ENCODE results near the gene SLC4A1.

SLC4A1 gene

GRCh38 chr17:44229090-44229489 lies 38.8 kb downstream of the SLC4A1 start:
- H3K27me3 ChIP-seq (ENCODE audit: control insufficient read depth in 1 of 2, insufficient read depth in 2 of 2, low read length in 2 of 2): no peaks in the 10 kb centered on the region
- no peak overlapping the region for H3K27ac ChIP-seq (ENCODE audit: low read depth, low read length)
- H3K4me3 ChIP-seq (ENCODE audit: low read depth in 1 of 2, low read length in 2 of 2): no peak overlapping the region
- H3K36me3 ChIP-seq (ENCODE audit: insufficient read depth, low read length): no peaks in the 10 kb centered on the region
- peaks cover under 1% of the 10 kb centered on the region for H3K4me1 ChIP-seq (ENCODE audit: insufficient read depth, low read length)
- H3K9ac ChIP-seq (ENCODE audit: low read length): no peak overlapping the region
- no peaks in the 10 kb centered on the region for H3K9me3 ChIP-seq (ENCODE audit: low read length)

GRCh38 chr17:44223541-44224071 lies 44.3 kb downstream of the SLC4A1 start:
- Histone ChIP-seq H3K36me3 (ENCODE audit: insufficient read depth, low read length) (no peaks in the 10 kb centered on the region), H3K9ac (ENCODE audit: low read length) (peak overlapping the region; percentile 32), H3K4me3 (ENCODE audit: low read depth in 1 of 2, low read length in 2 of 2) (no peak overlapping the region), H3K9me3 (ENCODE audit: low read length) (no peaks in the 10 kb centered on the region), H3K27ac (ENCODE audit: low read depth, low read length) (peak overlapping the region; percentile 22), H3K4me1 (ENCODE audit: insufficient read depth, low read length) (peaks cover 16% of the 10 kb centered on the region), H3K27me3 (ENCODE audit: control insufficient read depth in 1 of 2, insufficient read depth in 2 of 2, low read length in 2 of 2) (no peaks in the 10 kb centered on the region)

GRCh38 chr17:44222112-44222869 lies 45.6 kb downstream of the SLC4A1 start:
- peak overlapping the region; percentile 40 to 82 for H3K4me3 ChIP-seq (ENCODE audit: low read depth in 1 of 2, low read length in 2 of 2)
- no peaks in the 10 kb centered on the region for H3K9me3 ChIP-seq (ENCODE audit: low read length)
- peak overlapping the region; percentile 84 for H3K27ac ChIP-seq (ENCODE audit: low read depth, low read length)
- H3K4me1 ChIP-seq (ENCODE audit: insufficient read depth, low read length): peaks cover 25% of the 10 kb centered on the region
- H3K9ac ChIP-seq (ENCODE audit: low read length): peak overlapping the region; percentile 32
- H3K27me3 ChIP-seq (ENCODE audit: control insufficient read depth in 1 of 2, insufficient read depth in 2 of 2, low read length in 2 of 2): no peaks in the 10 kb centered on the region
- H3K36me3 ChIP-seq (ENCODE audit: insufficient read depth, low read length): peaks cover 5% of the 10 kb centered on the region

- Histone ChIP-seq H3K9me3 (ENCODE audit: low read length) (no peaks in the 10 kb centered on the region), H3K4me3 (ENCODE audit: low read depth in 1 of 2, low read length in 2 of 2) (peak overlapping the region; percentile 40 to 82), H3K27ac (ENCODE audit: low read depth, low read length) (peak overlapping the region; percentile 84), H3K9ac (ENCODE audit: low read length) (peak overlapping the region; percentile 32), H3K36me3 (ENCODE audit: insufficient read depth, low read length) (peaks cover 10% of the 10 kb centered on the region), H3K27me3 (ENCODE audit: control insufficient read depth in 1 of 2, insufficient read depth in 2 of 2, low read length in 2 of 2) (no peaks in the 10 kb centered on the region), H3K4me1 (ENCODE audit: insufficient read depth, low read length) (peaks cover 30% of the 10 kb centered on the region)
Measured at GRCh38 chr17:44221862-44222111, 46.1 kb downstream of the SLC4A1 start.

- no peaks in the 10 kb centered on the region for H3K9me3 ChIP-seq (ENCODE audit: low read length)
- peak overlapping the region; percentile 40 to 82 for H3K4me3 ChIP-seq (ENCODE audit: low read depth in 1 of 2, low read length in 2 of 2)
Measured at GRCh38 chr17:44221084-44221861, 46.7 kb downstream of the SLC4A1 start.

GRCh38 chr17:44220213-44221083 lies 47.5 kb downstream of the SLC4A1 start:
- no peaks in the 10 kb centered on the region for H3K27me3 ChIP-seq (ENCODE audit: control insufficient read depth in 1 of 2, insufficient read depth in 2 of 2, low read length in 2 of 2)
- peak overlapping the region; percentile 54 for H3K9ac ChIP-seq (ENCODE audit: low read length)
- H3K4me3 ChIP-seq (ENCODE audit: low read depth in 1 of 2, low read length in 2 of 2): peak overlapping the region; percentile 86 to 92
- H3K27ac ChIP-seq (ENCODE audit: low read depth, low read length): peak overlapping the region; percentile 99
- H3K36me3 ChIP-seq (ENCODE audit: insufficient read depth, low read length): peaks cover 23% of the 10 kb centered on the region
- H3K9me3 ChIP-seq (ENCODE audit: low read length): no peaks in the 10 kb centered on the region
- H3K4me1 ChIP-seq (ENCODE audit: insufficient read depth, low read length): peaks cover 36% of the 10 kb centered on the region

More at GRCh38 chr17:44221084-44221861, 46.7 kb downstream of the SLC4A1 start:
- H3K27me3 ChIP-seq (ENCODE audit: control insufficient read depth in 1 of 2, insufficient read depth in 2 of 2, low read length in 2 of 2): no peaks in the 10 kb centered on the region
- peak overlapping the region; percentile 84 for H3K27ac ChIP-seq (ENCODE audit: low read depth, low read length)
- peaks cover 15% of the 10 kb centered on the region for H3K36me3 ChIP-seq (ENCODE audit: insufficient read depth, low read length)
- peaks cover 35% of the 10 kb centered on the region for H3K4me1 ChIP-seq (ENCODE audit: insufficient read depth, low read length)
- peak overlapping the region; percentile 32 for H3K9ac ChIP-seq (ENCODE audit: low read length)

- peak within 1 kb of the TSS; percentile 86 to 92 for H3K4me3 ChIP-seq (ENCODE audit: low read depth in 1 of 2, low read length in 2 of 2)
- peaks cover 36% of the 10 kb centered on the region for H3K4me1 ChIP-seq (ENCODE audit: insufficient read depth, low read length)
- no peaks in the 10 kb centered on the region for H3K27me3 ChIP-seq (ENCODE audit: control insufficient read depth in 1 of 2, insufficient read depth in 2 of 2, low read length in 2 of 2)
- H3K27ac ChIP-seq (ENCODE audit: low read depth, low read length): peak within 1 kb of the TSS; percentile 99
- H3K9ac ChIP-seq (ENCODE audit: low read length): peak within 1 kb of the TSS; percentile 54
- no peaks in the 10 kb centered on the region for H3K9me3 ChIP-seq (ENCODE audit: low read length)
- peaks cover 31% of the 10 kb centered on the region for H3K36me3 ChIP-seq (ENCODE audit: insufficient read depth, low read length)
Measured at GRCh38 chr17:44219616-44220212, 48.2 kb downstream of the SLC4A1 start, which contains the start of gene UBTF. UBTF (minus strand) TSS chr17:44219675; CDS start chr17:44218229, 1,446 bp downstream.

GRCh38 chr17:44219108-44219615 lies 48.8 kb downstream of the SLC4A1 start:
- Histone ChIP-seq H3K9ac (ENCODE audit: low read length) (no peak overlapping the region), H3K27ac (ENCODE audit: low read depth, low read length) (peak overlapping the region; percentile 66), H3K9me3 (ENCODE audit: low read length) (no peaks in the 10 kb centered on the region), H3K4me1 (ENCODE audit: insufficient read depth, low read length) (peaks cover 36% of the 10 kb centered on the region), H3K27me3 (ENCODE audit: control insufficient read depth in 1 of 2, insufficient read depth in 2 of 2, low read length in 2 of 2) (no peaks in the 10 kb centered on the region), H3K36me3 (ENCODE audit: insufficient read depth, low read length) (peaks cover 36% of the 10 kb centered on the region), H3K4me3 (ENCODE audit: low read depth in 1 of 2, low read length in 2 of 2) (peak overlapping the region in 1 of 2 donors; percentile 54)

GRCh38 chr17:44218344-44219107 lies 49.4 kb downstream of the SLC4A1 start:
- peaks cover 29% of the 10 kb centered on the region for H3K4me1 ChIP-seq (ENCODE audit: insufficient read depth, low read length)
- H3K27ac ChIP-seq (ENCODE audit: low read depth, low read length): peak overlapping the region; percentile 21
- H3K9me3 ChIP-seq (ENCODE audit: low read length): no peaks in the 10 kb centered on the region
- H3K4me3 ChIP-seq (ENCODE audit: low read depth in 1 of 2, low read length in 2 of 2): peak overlapping the region; percentile 44 to 46
- H3K27me3 ChIP-seq (ENCODE audit: control insufficient read depth in 1 of 2, insufficient read depth in 2 of 2, low read length in 2 of 2): no peaks in the 10 kb centered on the region
- peaks cover 42% of the 10 kb centered on the region for H3K36me3 ChIP-seq (ENCODE audit: insufficient read depth, low read length)
- H3K9ac ChIP-seq (ENCODE audit: low read length): no peak overlapping the region

- Histone ChIP-seq H3K27me3 (ENCODE audit: control insufficient read depth in 1 of 2, insufficient read depth in 2 of 2, low read length in 2 of 2) (no peaks in the 10 kb centered on the region), H3K9ac (ENCODE audit: low read length) (no peak overlapping the region), H3K4me3 (ENCODE audit: low read depth in 1 of 2, low read length in 2 of 2) (peak overlapping the region; percentile 44 to 46), H3K4me1 (ENCODE audit: insufficient read depth, low read length) (peaks cover 23% of the 10 kb centered on the region), H3K36me3 (ENCODE audit: insufficient read depth, low read length) (peaks cover 44% of the 10 kb centered on the region), H3K27ac (ENCODE audit: low read depth, low read length) (peak overlapping the region; percentile 21), H3K9me3 (ENCODE audit: low read length) (no peaks in the 10 kb centered on the region)
Measured at GRCh38 chr17:44217738-44218343, 50.1 kb downstream of the SLC4A1 start.

Data from muscle layer of colon (tissue), 2 donors.